GM12878 (cell line): ENCODE results near the gene SPTBN1. TPM values are rescaled to one million over a fixed set of nuclear protein-coding genes. Genes with fewer than 3 reads are reported as not detected.

ENCODE experiments used
- ATAC-seq: fragments of 200-7000 bp; cut with Tn5 transposase; 3 replicates; pipeline ENCODE4 v1.9.1; 2020; ENCODE audit warnings: mild to moderate bottlenecking, moderate library complexity
- BruUV-seq: library from RNA; stranded (reverse); fragments of 400-500 nt; replicated peaks from 2 replicates; lab custom pipeline; 2021; lab: Mats Ljungman, UMichigan
- CTCF ChIA-PET: fragments of 300-600 bp; sonication (Branson Sonifier 250); formaldehyde crosslinking; extraction: SDS; loops from one replicate; lab custom pipeline; 2021; ENCODE audit warnings: inconsistent platforms; lab: Yijun Ruan, JAX
- POLR2A ChIA-PET: fragments of 350-600 bp; formaldehyde crosslinking; extraction: SDS; loops from one replicate; lab custom pipeline; 2021; ENCODE audit warnings: inconsistent platforms; lab: Charles Lee
- RAD21 ChIA-PET: fragments of 300-600 bp; sonication (Branson Sonifier 250); formaldehyde crosslinking; loops from one replicate; lab custom pipeline; 2023; ENCODE audit warnings: antibody characterized with exemption; ENCODE audit not compliant: unreplicated experiment; lab: Charles Lee
- SMC1A ChIA-PET: fragments of 300-600 bp; sonication (Branson Sonifier 250); formaldehyde crosslinking; loops from one replicate; lab custom pipeline; 2023; ENCODE audit not compliant: unreplicated experiment, uncharacterized antibody; lab: Charles Lee
- DNase-seq: peaks from one replicate; pipeline ENCODE4 v3.0.0-alpha.2; 2011; ENCODE audit warnings: low read depth, low spot score
- FAIRE-seq: peaks from 3 replicates; lab custom pipeline; 2011; peaks lifted over from hg19 to GRCh38; lab: Jason Lieb, UNC
- H2AFZ ChIP-seq: 2 replicates; pipeline ENCODE4 v1.6.0; 2011; ENCODE audit warnings: low read depth, low read length, control low read depth; ENCODE audit not compliant: control insufficient read depth
- H3K27ac ChIP-seq: 2 replicates; pipeline ENCODE4 v1.5.1; 2011; ENCODE audit warnings: control low read depth; ENCODE audit not compliant: control insufficient read depth, insufficient read depth
- H3K27me3 ChIP-seq, 2 experiments: replicated peaks in 1 of 2; 2 replicates each; pipeline versions ENCODE4 v1.6.0 to v1.6.1; 2011; ENCODE audit warnings: low read length in 1 of 2; ENCODE audit not compliant: control insufficient read depth in 2 of 2, insufficient read depth in 2 of 2
- H3K36me3 ChIP-seq, 2 experiments: 2 replicates each; pipeline ENCODE4 v1.5.1; 2011; ENCODE audit warnings: low read length in 1 of 2; ENCODE audit not compliant: control insufficient read depth in 2 of 2, insufficient read depth in 2 of 2
- H3K4me1 ChIP-seq: 2 replicates; pipeline ENCODE4 v1.6.1; 2011; ENCODE audit warnings: mild to moderate bottlenecking, low read length, moderate library complexity, mixed read lengths; ENCODE audit not compliant: control insufficient read depth, insufficient read depth
- H3K4me2 ChIP-seq: 2 replicates; pipeline ENCODE4 v1.6.0; 2011; ENCODE audit warnings: control low read depth; ENCODE audit not compliant: control insufficient read depth, insufficient read depth
- H3K4me3 ChIP-seq: fragments of 200-600 bp; sonication (generic); 2 replicates; pipeline ENCODE4 v1.5.1; 2016
- H3K79me2 ChIP-seq: 2 replicates; pipeline ENCODE4 v1.6.0; 2011; ENCODE audit warnings: low read length; ENCODE audit not compliant: control insufficient read depth, insufficient read depth
- H3K9ac ChIP-seq: 2 replicates; pipeline ENCODE4 v1.8.0; 2011; ENCODE audit warnings: low read length, control low read depth, mixed read lengths; ENCODE audit not compliant: control insufficient read depth, insufficient read depth
- H3K9me3 ChIP-seq: replicated peaks from 3 replicates; pipeline ENCODE4 v1.5.1; 2011; ENCODE audit warnings: mild to moderate bottlenecking, low read length; ENCODE audit not compliant: control insufficient read depth, insufficient read depth
- H4K20me1 ChIP-seq: 2 replicates; pipeline ENCODE4 v1.6.0; 2011; ENCODE audit not compliant: control insufficient read depth, insufficient read depth
- POLR2A ChIP-seq: IDR thresholded peaks from 2 replicates; pipeline ENCODE4 v1.6.1; 2011; ENCODE audit warnings: low read depth, mild to moderate bottlenecking, low read length
- RBBP5 ChIP-seq: fragments of 200-600 bp; sonication (generic); conservative IDR thresholded peaks from 2 replicates; pipeline ENCODE4 v1.6.1; 2016
- YY1 ChIP-seq: IDR thresholded peaks from 2 replicates; pipeline ENCODE4 v1.6.1; 2011; ENCODE audit warnings: low read depth, mild to moderate bottlenecking, low read length
- WGBS: methylation state at CpG from one replicate; pipeline ENCODE4 v1.1.6; 2016; ENCODE audit warnings: low lambda C conversion rate; ENCODE audit not compliant: insufficient replicate concordance, insufficient coverage; ENCODE audit errors: missing lambda C conversion rate; 5-methylcytosine and 5-hydroxymethylcytosine counted together
- in situ Hi-C: fragments of 300-500 bp; cut with MboI; formaldehyde crosslinking; loops from 9 replicates; pipeline ENCODE4 v1.14.3; 2018; ENCODE audit warnings: mixed read lengths
- intact Hi-C: fragments of 100-400 bp; cut with micrococcal nuclease; formaldehyde crosslinking; loops from one replicate; pipeline ENCODE4 v1.14.2; 2022; ENCODE audit not compliant: unreplicated experiment
- polyA plus RNA-seq, 11 experiments: library from polyadenylated mRNA; depleted of rRNA in 4 of 11; unstranded in 6 of 11; stranded (reverse) in 5 of 11; fragments of >200 nt; fragmentation: Nextera tagmentation in 4 of 11; fragmentation: Illumina TruSeq in 1 of 11; extraction: Ambion mirVana in 4 of 11; extraction: Trizol in 1 of 11; gene quantifications; 1 replicate in 1 of 11; 2 replicates in 10 of 11; pipeline versions ENCODE4 v1.2.1 to v1.2.3, GENCODE V29; 2011 to 2016; ENCODE audit warnings: inconsistent platforms in 2 of 11, missing spikeins in 2 of 11, low read depth in 1 of 11
- total RNA-seq, 4 experiments: library from RNA; depleted of rRNA in 3 of 4; stranded (reverse); fragments of >200 nt in 3 of 4; fragmentation: Illumina TruSeq in 1 of 4; extraction: Trizol in 1 of 4; gene quantifications; 2 replicates each; pipeline versions ENCODE4 v1.2.1 to v1.2.3, GENCODE V29; 2013 to 2021

Gene SPTBN1
- total and polyA plus RNA-seq, 10 of the 15 experiments (the other 5 are each of a cell fraction or from before 2014, with no cell fraction given): 20.6 to 154 (median 76.7) TPM

DNA sequence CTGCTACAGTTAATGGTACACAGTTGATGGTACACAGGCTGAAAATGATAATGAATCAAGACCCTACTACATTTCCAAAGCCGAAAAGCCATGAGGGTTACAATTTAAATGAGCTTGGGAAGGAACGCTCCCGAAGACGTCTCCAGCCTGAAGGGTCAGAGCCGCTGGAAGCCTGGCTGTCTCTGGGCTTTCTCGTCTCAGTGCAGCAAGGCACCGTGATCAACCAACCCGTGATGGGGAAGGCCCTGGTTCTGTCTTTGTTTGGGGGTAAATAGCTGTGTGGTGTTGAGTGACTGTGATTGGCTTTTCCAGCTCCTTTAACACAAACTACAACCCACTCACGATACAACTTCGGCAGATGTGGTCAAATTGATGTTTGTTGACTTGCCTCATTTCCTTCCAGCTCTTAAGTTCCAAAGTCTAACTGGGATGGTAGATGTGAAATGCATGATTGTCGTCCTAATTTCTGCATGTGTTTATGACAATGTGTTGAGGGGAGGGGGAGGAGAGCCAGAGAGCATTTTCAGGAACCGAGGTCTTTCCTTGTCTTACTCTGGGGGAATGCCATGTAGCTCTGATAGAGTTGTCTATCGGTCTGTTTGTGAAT is 207.4 kb downstream of the SPTBN1 start:
- 93% methylated on average over 13 of the region's 13 CpGs for WGBS
- no peaks in the 10 kb centered on the region for H4K20me1 ChIP-seq
- intact Hi-C loops: no loop called here
- FAIRE-seq (no peak), DNase-seq (no peak), ATAC-seq (no peak)
- in situ Hi-C loops: no loop called here
- H3K4me3 ChIP-seq: no peak overlapping the region
- no peak overlapping the region for H3K4me2 ChIP-seq
- SMC1A ChIA-PET: interaction anchor here (0.8 to 9.3 kb wide), 9 partner anchors 9 to 140 kb away, joined by 3 to 187 read pairs (median 5); no protein-coding TSS in a partner anchor
- H3K27ac ChIP-seq: no peak overlapping the region
- no peaks in the 10 kb centered on the region for H3K9me3 ChIP-seq
- H3K36me3 ChIP-seq: peaks cover 40 to 66% of the 10 kb centered on the region in 2 experiments
- no peaks in the 10 kb centered on the region for H3K79me2 ChIP-seq
- POLR2A ChIA-PET: interaction anchor here (0.6 to 0.8 kb wide), 3 partner anchors 9 to 931 kb away, joined by 3 to 5 read pairs (median 5); no protein-coding TSS in a partner anchor
- BruUV-seq: no TSS peak
- TF ChIP-seq RBBP5: no peak
- 0 out of 2 replicates have a peak, but pooled peaks have one; percentile 26 for TF ChIP-seq POLR2A
- H3K9ac ChIP-seq: no peak overlapping the region
- H2AFZ ChIP-seq: no peak overlapping the region
- H3K4me1 ChIP-seq: no peaks in the 10 kb centered on the region
- RAD21 ChIA-PET: interaction anchor here (0.7 to 4.4 kb wide), 4 partner anchors 9 to 140 kb away, joined by 3 to 135 read pairs (median 16); no protein-coding TSS in a partner anchor
- H3K27me3 ChIP-seq: no peaks in the 10 kb centered on the region
- CTCF ChIA-PET: interaction anchor here (1.0 to 5.6 kb wide), 6 partner anchors 9 to 140 kb away, joined by 3 to 225 read pairs (median 5); no protein-coding TSS in a partner anchor

- no peak for FAIRE-seq
- BruUV-seq: no TSS peak
- Histone ChIP-seq H2AFZ (no peak overlapping the region), H3K4me1 (no peaks in the 10 kb centered on the region), H3K4me2 (no peak overlapping the region), H3K36me3 (peaks cover 40 to 67% of the 10 kb centered on the region in 2 experiments), H3K79me2 (no peaks in the 10 kb centered on the region), H3K9ac (no peak overlapping the region), H3K4me3 (no peak overlapping the region), H3K27ac (no peak overlapping the region), H3K27me3 (no peaks in the 10 kb centered on the region), H3K9me3 (no peaks in the 10 kb centered on the region), H4K20me1 (no peaks in the 10 kb centered on the region)
- RAD21 ChIA-PET: interaction anchor here (0.7 to 4.4 kb wide), 12 partner anchors 10 to 156 kb away, joined by 3 to 135 read pairs (median 8); partner anchors contain the start of gene EML6
- in situ Hi-C loops (no loop called here), intact Hi-C loops (no loop called here)
- TF ChIP-seq POLR2A: peak; percentile 37; the same call in 1 of the 2 replicates
- TF ChIP-seq YY1: no peak
- DNase-seq: no peak
- ATAC-seq: no peak
- 91% methylated on average over 18 of the region's 18 CpGs for WGBS
- POLR2A ChIA-PET: interaction anchor here (0.6 kb wide), 2 partner anchors 41 to 930 kb away, joined by 5 read pairs; no protein-coding TSS in a partner anchor
- CTCF ChIA-PET: interaction anchor here (0.9 to 5.6 kb wide), 23 partner anchors 8 to 557 kb away, joined by 3 to 225 read pairs (median 7); no protein-coding TSS in a partner anchor
- SMC1A ChIA-PET: interaction anchor here (0.8 to 9.3 kb wide), 17 partner anchors 9 to 175 kb away, joined by 3 to 187 read pairs (median 5); no protein-coding TSS in a partner anchor
Observed at GRCh38 chr2:54664238-54664786, 208.2 kb downstream of the SPTBN1 start.
